HG03196 (cell line): ENCODE measurements around the gene SLC12A4.
"Not testable (repeated sequence)": the region's sequence is repeated elsewhere in the genome, so short reads cannot be mapped to it uniquely, and the experiment has no call there.

Experiments
- ATAC-seq: cut with Tn5 transposase; IDR thresholded peaks from one replicate; pipeline ENCODE4 v1.9.1; 2021; ENCODE audit not compliant: unreplicated experiment

SLC12A4 gene

GRCh38 chr16:67942510-67943255 is 25.8 kb downstream of the SLC12A4 start:
- no peak for ATAC-seq

- no peak for ATAC-seq
Observed at GRCh38 chr16:67942200-67942509, 26.3 kb downstream of the SLC12A4 start.

GRCh38 chr16:67941469-67942199 is 26.8 kb downstream of the SLC12A4 start:
- ATAC-seq: no peak

GRCh38 chr16:67940446-67941089 is 27.9 kb downstream of the SLC12A4 start:
- ATAC-seq: no peak

- no peak for ATAC-seq
Observed at GRCh38 chr16:67939507-67940445, 28.7 kb downstream of the SLC12A4 start.

GRCh38 chr16:67937713-67938112 is 30.7 kb downstream of the SLC12A4 start:
- ATAC-seq: not testable (repeated sequence)

GRCh38 chr16:67936880-67937605 is 31.4 kb downstream of the SLC12A4 start:
- ATAC-seq: peak; percentile 46

- ATAC-seq: peak; percentile 11
Observed at GRCh38 chr16:67936124-67936879, 32.1 kb downstream of the SLC12A4 start, which contains the start of gene PSMB10. PSMB10 (minus strand) TSS chr16:67936850; CDS start chr16:67936749, 101 bp downstream.

GRCh38 chr16:67935402-67936123 is 32.9 kb downstream of the SLC12A4 start:
- peak; percentile 85 for ATAC-seq

- no peak for ATAC-seq
Observed at GRCh38 chr16:67935101-67935401, 33.4 kb downstream of the SLC12A4 start.

GRCh38 chr16:67934306-67935100 is 33.9 kb downstream of the SLC12A4 start:
- ATAC-seq: no peak

GRCh38 chr16:67933805-67934204 is 34.6 kb downstream of the SLC12A4 start:
- ATAC-seq: no peak

GRCh38 chr16:67932462-67932840 is 36.0 kb downstream of the SLC12A4 start:
- no peak for ATAC-seq

GRCh38 chr16:67931712-67932461 is 36.5 kb downstream of the SLC12A4 start, which contains the start of gene CTRL:
CTRL (minus strand) TSS chr16:67931862; CDS start chr16:67931852, 10 bp downstream.
- no peak for ATAC-seq

- ATAC-seq: no peak
Observed at GRCh38 chr16:67930678-67931211, 37.7 kb downstream of the SLC12A4 start.

GRCh38 chr16:67930191-67930590 is 38.2 kb downstream of the SLC12A4 start:
- ATAC-seq: no peak
